Trophoblast cell (in vitro differentiated cells and primary cell): Measurements from ENCODE around the gene VAV3. TPM values are rescaled to one million over a fixed set of nuclear protein-coding genes. Genes with fewer than 3 reads are reported as not detected.

Experiments used
- DNase-seq, 2 donors: peaks; one replicate each; pipeline ENCODE4 v3.0.0-alpha.2; 2016
- H2AFZ ChIP-seq: 2 replicates; pipeline ENCODE4 v1.6.1; 2013; ENCODE audit warnings: low read length, moderate library complexity, mild to moderate bottlenecking; ENCODE audit not compliant: insufficient read depth, poor library complexity
- H2AK5ac ChIP-seq: 2 replicates; pipeline ENCODE4 v1.6.1; 2013; ENCODE audit warnings: mild to moderate bottlenecking, low read length
- H2BK120ac ChIP-seq: 2 replicates; pipeline ENCODE4 v1.6.1; 2013; ENCODE audit warnings: low read length, mild to moderate bottlenecking, moderate library complexity; ENCODE audit not compliant: insufficient read depth, poor library complexity
- H2BK12ac ChIP-seq: 2 replicates; pipeline ENCODE4 v1.6.1; 2013; ENCODE audit warnings: mild to moderate bottlenecking, low read length, moderate library complexity
- H2BK5ac ChIP-seq: 2 replicates; pipeline ENCODE4 v1.6.1; 2013; ENCODE audit warnings: low read length, low read depth, moderate library complexity, mild to moderate bottlenecking; ENCODE audit not compliant: poor library complexity
- H3K14ac ChIP-seq: 2 replicates; pipeline ENCODE4 v1.6.1; 2013; ENCODE audit warnings: mild to moderate bottlenecking, low read length
- H3K18ac ChIP-seq: 2 replicates; pipeline ENCODE4 v1.6.1; 2013; ENCODE audit warnings: mild to moderate bottlenecking, low read length
- H3K23ac ChIP-seq: 2 replicates; pipeline ENCODE4 v1.6.1; 2013; ENCODE audit warnings: low read length
- H3K27ac ChIP-seq: 2 replicates; pipeline ENCODE4 v1.5.1; 2013; ENCODE audit warnings: low read depth, mild to moderate bottlenecking, inconsistent platforms, low read length, moderate library complexity
- H3K27me3 ChIP-seq: 2 replicates; pipeline ENCODE4 v1.6.1; 2013; ENCODE audit warnings: inconsistent platforms, mild to moderate bottlenecking, low read length, moderate library complexity; ENCODE audit not compliant: insufficient read depth
- H3K36me3 ChIP-seq, 2 experiments: 1 replicate in 1 of 2; 2 replicates in 1 of 2; pipeline ENCODE4 v1.6.1; 2013; ENCODE audit warnings: low read length in 2 of 2, mild to moderate bottlenecking in 2 of 2, moderate library complexity in 1 of 2; ENCODE audit not compliant: insufficient read depth in 2 of 2, control insufficient read depth in 1 of 2
- H3K4ac ChIP-seq: 2 replicates; pipeline ENCODE4 v1.6.1; 2013; ENCODE audit warnings: low read depth, mild to moderate bottlenecking, low read length, moderate library complexity
- H3K4me1 ChIP-seq, 2 experiments: 1 replicate in 1 of 2; 2 replicates in 1 of 2; pipeline ENCODE4 v1.6.1; 2013; ENCODE audit warnings: low read length in 2 of 2, mild to moderate bottlenecking in 2 of 2, moderate library complexity in 1 of 2; ENCODE audit not compliant: insufficient read depth in 2 of 2, control insufficient read depth in 1 of 2
- H3K4me2 ChIP-seq: 2 replicates; pipeline ENCODE4 v1.6.1; 2013; ENCODE audit warnings: inconsistent platforms, mild to moderate bottlenecking, low read length, moderate library complexity
- H3K4me3 ChIP-seq: 2 replicates; pipeline ENCODE4 v1.5.1; 2013; ENCODE audit warnings: mild to moderate bottlenecking, low read depth, low read length, inconsistent platforms
- H3K79me1 ChIP-seq: one replicate; pipeline ENCODE4 v1.6.1; 2013; ENCODE audit warnings: low read length
- H3K79me2 ChIP-seq: 2 replicates; pipeline ENCODE4 v1.6.1; 2013; ENCODE audit warnings: low read length, mild to moderate bottlenecking; ENCODE audit not compliant: control insufficient read depth, insufficient read depth, poor library complexity
- H3K9ac ChIP-seq: 2 replicates; pipeline ENCODE4 v1.6.1; 2013; ENCODE audit warnings: mild to moderate bottlenecking, low read length
- H3K9me3 ChIP-seq: 2 replicates; pipeline ENCODE4 v1.6.1; 2013; ENCODE audit warnings: low read depth, mild to moderate bottlenecking, control low read depth, inconsistent platforms, low read length; ENCODE audit not compliant: insufficient read depth
- H4K12ac ChIP-seq: 2 replicates; pipeline ENCODE4 v1.6.1; 2013; ENCODE audit warnings: low read depth, mild to moderate bottlenecking, low read length, moderate library complexity
- H4K8ac ChIP-seq: 2 replicates; pipeline ENCODE4 v1.6.1; 2013; ENCODE audit warnings: low read depth, mild to moderate bottlenecking, low read length, moderate library complexity
- H4K91ac ChIP-seq: one replicate; pipeline ENCODE4 v1.6.1; 2013; ENCODE audit warnings: low read depth, mild to moderate bottlenecking, low read length, moderate library complexity
- WGBS: extraction: QIAGEN DNeasy Blood & Tissue Kit; methylation state at CpG from one replicate; pipeline ENCODE4 v1.1.7; 2013; ENCODE audit warnings: missing lambda C conversion rate; ENCODE audit not compliant: insufficient read length, insufficient coverage; ENCODE audit errors: extremely low coverage; 5-methylcytosine and 5-hydroxymethylcytosine counted together
- polyA plus RNA-seq: library from polyadenylated mRNA; stranded (reverse); fragments of 200-250 nt; gene quantifications from 2 replicates; pipeline ENCODE4 v1.2.3, GENCODE V29; 2013

Gene VAV3
- polyA plus RNA-seq, result 24.3 TPM in 2 replicates

DNA sequence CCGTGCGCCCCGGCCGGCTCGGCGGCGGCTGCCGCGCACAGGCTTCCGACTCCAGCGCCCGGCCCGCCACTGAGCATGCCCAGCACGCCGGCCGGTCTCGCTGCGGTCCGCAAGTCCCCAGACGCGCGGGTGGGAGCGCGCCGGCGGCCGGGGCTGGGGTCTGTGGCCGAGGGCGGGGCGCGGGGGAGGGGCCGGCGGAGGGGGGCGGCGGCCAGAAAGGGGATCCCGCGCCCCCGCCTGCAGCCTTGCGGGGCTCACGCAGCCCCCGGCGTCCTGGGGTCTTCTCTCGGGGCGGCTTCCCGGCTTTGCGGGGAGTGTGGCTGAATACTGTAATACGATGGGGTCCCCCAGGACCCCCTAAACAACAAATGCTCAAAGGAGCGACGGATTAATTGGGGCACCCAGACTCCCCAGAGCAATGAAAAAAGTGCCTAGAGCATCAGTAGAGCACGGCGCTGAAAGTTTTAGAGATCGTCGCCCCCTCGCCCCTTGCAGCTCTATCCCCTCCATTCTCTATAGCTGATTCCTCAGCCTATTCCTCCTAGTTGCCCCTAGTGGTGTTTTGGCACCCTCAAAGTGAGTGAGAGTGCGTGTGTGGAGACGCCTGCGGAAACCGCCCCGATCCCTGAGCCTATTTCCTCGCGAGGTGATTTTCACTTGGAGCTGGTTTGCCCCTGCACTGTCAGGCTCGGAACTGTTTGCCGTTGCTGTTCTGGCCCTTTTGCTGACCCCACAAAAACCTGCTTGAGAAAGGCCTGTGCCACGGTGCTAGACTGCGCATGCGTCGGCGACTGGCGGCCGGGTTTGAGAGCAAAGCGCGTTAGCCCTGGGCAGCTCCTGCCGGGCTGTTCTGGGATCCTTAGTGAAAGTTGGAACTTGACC is at the start of gene VAV3:
Gene VAV3 (minus strand): TSS at position 71 of the 882 bp plus-strand sequence. CDS start 311 bp downstream, outside the sequence.
- no peak within 1 kb of the TSS for H3K4ac ChIP-seq
- no peak within 1 kb of the TSS for H3K18ac ChIP-seq
- H3K27ac ChIP-seq, result no peak within 1 kb of the TSS
- no peak within 1 kb of the TSS for H2BK5ac ChIP-seq
- no peak within 1 kb of the TSS for H4K91ac ChIP-seq
- no peak within 1 kb of the TSS for H2BK120ac ChIP-seq
- no CpG with 5 or more reads among the region's 73 CpGs for WGBS
- H2AFZ ChIP-seq, result peak within 1 kb of the TSS; percentile 88
- H3K23ac ChIP-seq, result no peak within 1 kb of the TSS
- peak within 1 kb of the TSS; percentile 70 for H3K4me3 ChIP-seq
- no peaks in the 10 kb centered on the region for H3K79me2 ChIP-seq
- H4K8ac ChIP-seq, result no peak within 1 kb of the TSS
- no peak within 1 kb of the TSS for H2BK12ac ChIP-seq
- no peaks in the 10 kb centered on the region for H3K9me3 ChIP-seq
- H2AK5ac ChIP-seq, result no peak within 1 kb of the TSS
- H3K4me2 ChIP-seq, result peak within 1 kb of the TSS; percentile 97
- H3K27me3 ChIP-seq, result peaks cover 19% of the 10 kb centered on the region
- no peaks in the 10 kb centered on the region for H3K36me3 ChIP-seq
- peak; percentile 29 to 72 for DNase-seq
- H3K4me1 ChIP-seq, result peaks cover 4 to 6% of the 10 kb centered on the region in 2 experiments
- peak within 1 kb of the TSS; percentile 35 for H3K9ac ChIP-seq
- H4K12ac ChIP-seq, result no peak within 1 kb of the TSS
- H3K14ac ChIP-seq, result no peak within 1 kb of the TSS
- H3K79me1 ChIP-seq, result no peaks in the 10 kb centered on the region

DNA sequence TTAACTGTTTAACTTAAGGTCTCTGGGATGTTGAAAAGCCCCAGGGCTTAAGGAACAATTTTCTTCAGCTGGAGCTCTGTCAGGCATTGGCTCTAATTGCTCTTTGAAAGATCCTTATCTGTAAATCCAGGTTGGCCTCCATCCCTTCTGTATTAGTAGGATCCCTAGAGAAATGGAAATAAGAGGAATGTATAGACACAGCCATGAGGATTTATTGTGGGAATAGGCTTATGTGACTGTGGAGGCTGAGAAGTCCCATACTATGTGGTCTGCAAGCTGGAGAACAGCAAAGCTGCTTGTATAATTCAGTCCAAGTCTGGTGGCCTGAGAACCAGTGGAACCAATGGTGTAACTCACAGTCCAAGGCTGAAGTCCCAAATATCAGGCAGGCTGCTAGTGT is 47.6 kb upstream of the VAV3 start:
- H4K91ac ChIP-seq, result no peak overlapping the region
- no peak for DNase-seq
- no peak overlapping the region for H3K14ac ChIP-seq
- peaks cover 5 to 6% of the 10 kb centered on the region in 2 experiments for H3K4me1 ChIP-seq
- no peak overlapping the region for H3K18ac ChIP-seq
- no peak overlapping the region for H2AFZ ChIP-seq
- no peak overlapping the region for H3K9ac ChIP-seq
- no peak overlapping the region for H3K27ac ChIP-seq
- H3K79me2 ChIP-seq, result no peaks in the 10 kb centered on the region
- no peak overlapping the region for H2BK120ac ChIP-seq
- no peak overlapping the region for H3K23ac ChIP-seq
- H3K4me3 ChIP-seq, result no peak overlapping the region
- H2AK5ac ChIP-seq, result no peak overlapping the region
- no peak overlapping the region for H2BK5ac ChIP-seq
- no peaks in the 10 kb centered on the region for H3K9me3 ChIP-seq
- H4K12ac ChIP-seq, result no peak overlapping the region
- H4K8ac ChIP-seq, result no peak overlapping the region
- H3K36me3 ChIP-seq, result no peaks in the 10 kb centered on the region
- no peaks in the 10 kb centered on the region for H3K27me3 ChIP-seq
- H3K4ac ChIP-seq, result no peak overlapping the region
- no peak overlapping the region for H3K4me2 ChIP-seq
- no peak overlapping the region for H2BK12ac ChIP-seq
- H3K79me1 ChIP-seq, result no peaks in the 10 kb centered on the region

GRCh38 chr1:108011295-108011694 is 46.3 kb upstream of the VAV3 start:
- Histone ChIP-seq H3K79me2 (no peaks in the 10 kb centered on the region), H4K8ac (no peak overlapping the region)
- no CpG with 5 or more reads among the region's 6 CpGs for WGBS

DNA sequence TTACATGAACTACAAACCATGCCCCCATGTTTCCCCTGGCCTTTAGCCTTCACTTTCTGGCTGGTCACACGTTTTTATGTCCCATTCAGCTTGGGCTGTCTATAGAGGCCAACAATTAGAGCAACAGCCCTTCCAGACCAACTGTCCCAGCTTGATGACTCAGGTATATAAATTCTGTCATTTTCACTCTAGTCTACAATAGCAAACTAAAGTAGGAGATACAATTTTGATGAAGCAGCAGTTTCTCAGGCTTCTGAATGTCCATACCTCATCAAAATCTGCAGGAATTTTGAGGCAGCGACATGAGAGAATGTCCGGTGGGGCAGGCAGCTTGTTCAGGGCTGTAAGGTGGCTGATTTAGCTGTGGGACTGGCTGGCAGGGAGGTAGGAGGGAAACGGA is 45.6 kb upstream of the VAV3 start:
- H3K27me3 ChIP-seq, result no peaks in the 10 kb centered on the region
- no peak for DNase-seq
- no peak overlapping the region for H2AK5ac ChIP-seq
- no peak overlapping the region for H3K4me2 ChIP-seq
- H3K4ac ChIP-seq, result no peak overlapping the region
- H3K27ac ChIP-seq, result no peak overlapping the region
- peak overlapping the region; percentile 31 for H4K91ac ChIP-seq
- H2BK5ac ChIP-seq, result no peak overlapping the region
- H3K9ac ChIP-seq, result no peak overlapping the region
- H3K9me3 ChIP-seq, result no peaks in the 10 kb centered on the region
- peaks cover 5 to 6% of the 10 kb centered on the region in 2 experiments for H3K4me1 ChIP-seq
- no CpG with 5 or more reads among the region's 4 CpGs for WGBS
- no peak overlapping the region for H3K4me3 ChIP-seq
- H3K23ac ChIP-seq, result no peak overlapping the region
- H3K79me1 ChIP-seq, result no peaks in the 10 kb centered on the region
- H4K8ac ChIP-seq, result no peak overlapping the region
- no peak overlapping the region for H2BK120ac ChIP-seq
- no peak overlapping the region for H3K14ac ChIP-seq
- H4K12ac ChIP-seq, result no peak overlapping the region
- no peak overlapping the region for H2AFZ ChIP-seq
- H3K18ac ChIP-seq, result no peak overlapping the region
- H3K79me2 ChIP-seq, result no peaks in the 10 kb centered on the region
- no peak overlapping the region for H2BK12ac ChIP-seq
- no peaks in the 10 kb centered on the region for H3K36me3 ChIP-seq

More at GRCh38 chr1:108011295-108011694, 46.3 kb upstream of the VAV3 start:
- H3K4me1 ChIP-seq, result peaks cover 5 to 6% of the 10 kb centered on the region in 2 experiments
- no peak overlapping the region for H2AFZ ChIP-seq
- no peak overlapping the region for H2BK120ac ChIP-seq
- H3K9ac ChIP-seq, result no peak overlapping the region
- H3K4me2 ChIP-seq, result no peak overlapping the region
- no peak overlapping the region for H3K27ac ChIP-seq
- DNase-seq, result no peak
- H3K14ac ChIP-seq, result no peak overlapping the region
- H2BK5ac ChIP-seq, result no peak overlapping the region
- no peak overlapping the region for H4K12ac ChIP-seq
- H3K27me3 ChIP-seq, result no peaks in the 10 kb centered on the region
- H3K18ac ChIP-seq, result no peak overlapping the region
- no peak overlapping the region for H2BK12ac ChIP-seq
- H3K79me1 ChIP-seq, result no peaks in the 10 kb centered on the region
- H3K9me3 ChIP-seq, result no peaks in the 10 kb centered on the region
- H3K4me3 ChIP-seq, result no peak overlapping the region
- no peak overlapping the region for H2AK5ac ChIP-seq
- H3K36me3 ChIP-seq, result no peaks in the 10 kb centered on the region
- H3K4ac ChIP-seq, result no peak overlapping the region
- no peak overlapping the region for H4K91ac ChIP-seq
- H3K23ac ChIP-seq, result no peak overlapping the region
